ENCODE data around the gene GALNT7. TPM values are rescaled to one million over a fixed set of nuclear protein-coding genes. Genes with fewer than 3 reads are reported as not detected.

The GALNT7 gene
- total and polyA plus RNA-seq, 4 donors = 9.3 to 32.7 (median 14.3) TPM

GRCh38 chr4:173325007-173325736 is 156.6 kb downstream of the GALNT7 start:
- peaks cover 0 to 18% (median 5%) of the 10 kb centered on the region in 4 donors for H3K36me3 ChIP-seq (ENCODE audit: control insufficient read depth in 4 of 4, insufficient read depth in 4 of 4, low read length in 4 of 4)
- H3K9me3 ChIP-seq (ENCODE audit: control insufficient read depth in 4 of 4, insufficient read depth in 3 of 4, low read length in 3 of 4) = no peaks in the 10 kb centered on the region
- DNase-seq = no peak
- no peak overlapping the region for H3K9ac ChIP-seq (ENCODE audit: insufficient read depth in 1 of 2, low read length in 2 of 2)
- H3K27me3 ChIP-seq (ENCODE audit: control insufficient read depth in 3 of 3, insufficient read depth in 3 of 3, low read length in 2 of 3) = no peaks in the 10 kb centered on the region
- no peak for ATAC-seq (ENCODE audit: insufficient read depth, low FRiP score)
- H3K27ac ChIP-seq (ENCODE audit: low read depth in 1 of 2, low read length in 1 of 2) = no peak overlapping the region
- no peak overlapping the region for H3K4me3 ChIP-seq
- 94 to 96% methylated on average over 5 of the region's 5 CpGs for WGBS, 2 donors
- no peaks in the 10 kb centered on the region for H3K4me1 ChIP-seq (ENCODE audit: control insufficient read depth in 5 of 5, insufficient read depth in 5 of 5, low read length in 5 of 5)
- TF ChIP-seq, protein P1, sequence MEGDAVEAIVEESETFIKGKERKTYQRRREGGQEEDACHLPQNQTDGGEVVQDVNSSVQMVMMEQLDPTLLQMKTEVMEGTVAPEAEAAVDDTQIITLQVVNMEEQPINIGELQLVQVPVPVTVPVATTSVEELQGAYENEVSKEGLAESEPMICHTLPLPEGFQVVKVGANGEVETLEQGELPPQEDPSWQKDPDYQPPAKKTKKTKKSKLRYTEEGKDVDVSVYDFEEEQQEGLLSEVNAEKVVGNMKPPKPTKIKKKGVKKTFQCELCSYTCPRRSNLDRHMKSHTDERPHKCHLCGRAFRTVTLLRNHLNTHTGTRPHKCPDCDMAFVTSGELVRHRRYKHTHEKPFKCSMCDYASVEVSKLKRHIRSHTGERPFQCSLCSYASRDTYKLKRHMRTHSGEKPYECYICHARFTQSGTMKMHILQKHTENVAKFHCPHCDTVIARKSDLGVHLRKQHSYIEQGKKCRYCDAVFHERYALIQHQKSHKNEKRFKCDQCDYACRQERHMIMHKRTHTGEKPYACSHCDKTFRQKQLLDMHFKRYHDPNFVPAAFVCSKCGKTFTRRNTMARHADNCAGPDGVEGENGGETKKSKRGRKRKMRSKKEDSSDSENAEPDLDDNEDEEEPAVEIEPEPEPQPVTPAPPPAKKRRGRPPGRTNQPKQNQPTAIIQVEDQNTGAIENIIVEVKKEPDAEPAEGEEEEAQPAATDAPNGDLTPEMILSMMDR (IDR thresholded peaks at IDR 0.05; ENCODE audit: control extremely low read depth, extremely low read depth) = no peak

- Histone ChIP-seq H3K27me3 (ENCODE audit: control insufficient read depth in 3 of 3, insufficient read depth in 3 of 3, low read length in 2 of 3) (no peaks in the 10 kb centered on the region), H3K27ac (ENCODE audit: low read depth in 1 of 2, low read length in 1 of 2) (no peak overlapping the region), H3K4me1 (ENCODE audit: control insufficient read depth in 5 of 5, insufficient read depth in 5 of 5, low read length in 5 of 5) (peaks cover 0 to 17% (median 7%) of the 10 kb centered on the region in 5 donors), H3K4me3 (no peak overlapping the region), H3K36me3 (ENCODE audit: control insufficient read depth in 4 of 4, insufficient read depth in 4 of 4, low read length in 4 of 4) (peaks cover 0 to 39% (median 11%) of the 10 kb centered on the region in 4 donors), H3K9ac (ENCODE audit: insufficient read depth in 1 of 2, low read length in 2 of 2) (no peak overlapping the region), H3K9me3 (ENCODE audit: control insufficient read depth in 4 of 4, insufficient read depth in 3 of 4, low read length in 3 of 4) (no peaks in the 10 kb centered on the region)
- DNase-seq (peak; percentile 24 to 45 (median 44)), ATAC-seq (ENCODE audit: insufficient read depth, low FRiP score) (no peak)
- WGBS, 2 donors = 80 to 91% methylated on average over 5 of the region's 5 CpGs
- TF ChIP-seq, protein P1 (IDR thresholded peaks at IDR 0.05; ENCODE audit: control extremely low read depth, extremely low read depth) = no peak
Observed at GRCh38 chr4:173328236-173328901, 159.8 kb downstream of the GALNT7 start.

- TF ChIP-seq, protein P1 (IDR thresholded peaks at IDR 0.05; ENCODE audit: control extremely low read depth, extremely low read depth) = no peak
- H3K27me3 ChIP-seq (ENCODE audit: control insufficient read depth in 3 of 3, insufficient read depth in 3 of 3, low read length in 2 of 3) = no peaks in the 10 kb centered on the region
- DNase-seq (peak in 1 of 3 donors; percentile 11), ATAC-seq (ENCODE audit: insufficient read depth, low FRiP score) (no peak)
- H3K36me3 ChIP-seq (ENCODE audit: control insufficient read depth in 4 of 4, insufficient read depth in 4 of 4, low read length in 4 of 4) = peaks cover 0 to 44% (median 11%) of the 10 kb centered on the region in 4 donors
- no peak overlapping the region for H3K27ac ChIP-seq (ENCODE audit: low read depth in 1 of 2, low read length in 1 of 2)
- no peak overlapping the region for H3K4me3 ChIP-seq
- WGBS, 2 donors = 92% methylated on average over 2 of the region's 2 CpGs
- peaks cover 0 to 20% (median 7%) of the 10 kb centered on the region in 5 donors for H3K4me1 ChIP-seq (ENCODE audit: control insufficient read depth in 5 of 5, insufficient read depth in 5 of 5, low read length in 5 of 5)
- H3K9ac ChIP-seq (ENCODE audit: insufficient read depth in 1 of 2, low read length in 2 of 2) = no peak overlapping the region
- no peaks in the 10 kb centered on the region for H3K9me3 ChIP-seq (ENCODE audit: control insufficient read depth in 4 of 4, insufficient read depth in 3 of 4, low read length in 3 of 4)
Observed at GRCh38 chr4:173330590-173330989, 162.0 kb downstream of the GALNT7 start.
